GM12875 (cell line): ENCODE results near the gene NR2C2AP.

Experiments used
- H3K4me3 ChIP-seq: one replicate; pipeline ENCODE4 v1.5.1; 2011; ENCODE audit warnings: low read depth, low read length, control low read depth
- TF ChIP-seq, protein P1 (sequence below): IDR thresholded peaks from 2 replicates; pipeline ENCODE4 v1.5.1; 2011; ENCODE audit warnings: low read depth, mild to moderate bottlenecking, control low read depth, inconsistent platforms, low read length, moderate library complexity, borderline replicate concordance; ENCODE audit not compliant: insufficient read depth

NR2C2AP gene

DNA sequence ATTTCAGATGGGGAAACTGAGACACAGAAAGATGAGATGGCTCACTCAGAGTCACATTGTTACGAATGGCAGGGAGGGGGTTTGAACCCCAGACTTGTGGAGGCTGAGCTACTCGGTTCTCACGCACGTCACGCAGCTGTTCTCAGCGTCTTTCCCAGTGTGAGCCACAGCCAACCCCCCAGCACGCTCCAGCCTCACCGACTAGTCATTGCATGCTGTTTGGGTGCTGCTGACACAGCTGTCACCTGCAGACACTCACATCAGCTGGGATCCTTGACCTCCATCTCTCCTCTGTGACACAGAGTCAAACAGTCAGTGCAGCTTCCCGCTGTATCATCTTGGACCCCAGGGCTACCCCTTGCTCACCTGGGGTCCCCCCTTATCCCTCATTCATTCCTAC is 6.2 kb upstream of the NR2C2AP start:
- TF ChIP-seq, protein P1, sequence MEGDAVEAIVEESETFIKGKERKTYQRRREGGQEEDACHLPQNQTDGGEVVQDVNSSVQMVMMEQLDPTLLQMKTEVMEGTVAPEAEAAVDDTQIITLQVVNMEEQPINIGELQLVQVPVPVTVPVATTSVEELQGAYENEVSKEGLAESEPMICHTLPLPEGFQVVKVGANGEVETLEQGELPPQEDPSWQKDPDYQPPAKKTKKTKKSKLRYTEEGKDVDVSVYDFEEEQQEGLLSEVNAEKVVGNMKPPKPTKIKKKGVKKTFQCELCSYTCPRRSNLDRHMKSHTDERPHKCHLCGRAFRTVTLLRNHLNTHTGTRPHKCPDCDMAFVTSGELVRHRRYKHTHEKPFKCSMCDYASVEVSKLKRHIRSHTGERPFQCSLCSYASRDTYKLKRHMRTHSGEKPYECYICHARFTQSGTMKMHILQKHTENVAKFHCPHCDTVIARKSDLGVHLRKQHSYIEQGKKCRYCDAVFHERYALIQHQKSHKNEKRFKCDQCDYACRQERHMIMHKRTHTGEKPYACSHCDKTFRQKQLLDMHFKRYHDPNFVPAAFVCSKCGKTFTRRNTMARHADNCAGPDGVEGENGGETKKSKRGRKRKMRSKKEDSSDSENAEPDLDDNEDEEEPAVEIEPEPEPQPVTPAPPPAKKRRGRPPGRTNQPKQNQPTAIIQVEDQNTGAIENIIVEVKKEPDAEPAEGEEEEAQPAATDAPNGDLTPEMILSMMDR: no peak
- H3K4me3 ChIP-seq: no peak overlapping the region

DNA sequence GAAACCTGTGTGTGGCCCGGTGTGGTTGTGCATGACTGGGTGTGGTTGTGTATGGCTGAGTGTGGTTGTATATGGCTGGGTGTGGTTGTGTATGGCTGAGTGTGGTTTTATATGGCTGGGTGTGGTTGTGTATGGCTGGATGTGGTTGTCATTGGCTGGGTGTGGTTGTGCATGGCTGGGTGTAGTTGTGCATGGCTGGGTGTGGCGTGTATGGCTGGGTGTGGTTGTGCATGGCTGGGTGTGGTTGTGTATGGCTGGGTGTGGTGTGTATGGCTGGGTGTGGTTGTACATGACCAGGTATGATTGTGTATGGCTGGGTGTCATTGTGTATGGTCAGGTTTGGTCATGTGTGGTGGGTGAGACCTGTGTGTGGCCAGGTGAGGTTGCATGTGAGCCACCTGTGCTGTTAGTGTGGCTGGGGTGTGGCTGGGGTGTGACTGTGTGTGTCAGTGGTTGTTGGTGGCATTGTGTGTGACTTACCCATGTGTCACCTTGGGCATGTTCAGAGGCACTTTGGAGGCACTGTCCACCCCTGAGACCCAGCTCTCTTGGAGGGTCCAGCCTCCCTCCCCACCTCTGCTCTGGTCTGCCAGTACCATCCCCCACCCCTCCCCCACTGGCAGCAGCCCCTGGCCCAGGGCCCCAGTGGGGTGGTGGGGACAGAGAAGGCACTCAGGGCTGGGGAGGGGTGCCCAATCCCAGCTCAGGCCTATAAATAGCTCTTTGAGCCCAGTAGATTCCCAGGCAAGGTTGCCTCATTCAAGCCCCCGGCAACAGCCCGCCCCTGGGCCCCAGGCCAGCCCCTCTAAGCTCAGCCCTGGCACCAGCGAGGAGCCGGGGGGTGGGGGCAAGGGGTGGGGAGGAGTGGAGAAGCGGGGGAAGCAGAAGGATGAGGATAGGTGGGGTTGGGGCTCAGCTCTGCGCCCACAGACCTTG is 4.7 kb upstream of the NR2C2AP start:
- TF ChIP-seq, protein P1: no peak
- H3K4me3 ChIP-seq: no peak overlapping the region

DNA sequence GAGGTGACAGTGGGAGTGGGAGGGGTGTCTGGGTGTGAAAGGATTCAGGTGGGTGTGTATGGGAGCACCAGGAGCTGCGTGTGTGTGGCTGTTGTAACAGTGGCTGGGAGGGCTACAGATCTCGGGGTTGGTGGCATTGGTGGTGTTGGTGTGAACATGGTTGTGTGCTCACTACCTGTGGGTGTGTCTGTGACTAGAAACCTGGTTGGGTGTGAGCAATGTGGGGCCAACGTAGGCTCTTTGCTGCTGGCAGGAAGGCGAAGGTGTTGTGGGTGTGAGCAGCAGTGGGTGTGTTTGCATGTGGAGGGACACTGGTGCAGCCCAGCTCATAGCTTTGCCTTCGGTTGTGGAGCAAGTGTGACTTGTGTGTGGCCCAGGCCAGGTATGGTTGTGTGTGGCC is 3.7 kb upstream of the NR2C2AP start:
- no peak overlapping the region for H3K4me3 ChIP-seq
- TF ChIP-seq, protein P1: no peak

DNA sequence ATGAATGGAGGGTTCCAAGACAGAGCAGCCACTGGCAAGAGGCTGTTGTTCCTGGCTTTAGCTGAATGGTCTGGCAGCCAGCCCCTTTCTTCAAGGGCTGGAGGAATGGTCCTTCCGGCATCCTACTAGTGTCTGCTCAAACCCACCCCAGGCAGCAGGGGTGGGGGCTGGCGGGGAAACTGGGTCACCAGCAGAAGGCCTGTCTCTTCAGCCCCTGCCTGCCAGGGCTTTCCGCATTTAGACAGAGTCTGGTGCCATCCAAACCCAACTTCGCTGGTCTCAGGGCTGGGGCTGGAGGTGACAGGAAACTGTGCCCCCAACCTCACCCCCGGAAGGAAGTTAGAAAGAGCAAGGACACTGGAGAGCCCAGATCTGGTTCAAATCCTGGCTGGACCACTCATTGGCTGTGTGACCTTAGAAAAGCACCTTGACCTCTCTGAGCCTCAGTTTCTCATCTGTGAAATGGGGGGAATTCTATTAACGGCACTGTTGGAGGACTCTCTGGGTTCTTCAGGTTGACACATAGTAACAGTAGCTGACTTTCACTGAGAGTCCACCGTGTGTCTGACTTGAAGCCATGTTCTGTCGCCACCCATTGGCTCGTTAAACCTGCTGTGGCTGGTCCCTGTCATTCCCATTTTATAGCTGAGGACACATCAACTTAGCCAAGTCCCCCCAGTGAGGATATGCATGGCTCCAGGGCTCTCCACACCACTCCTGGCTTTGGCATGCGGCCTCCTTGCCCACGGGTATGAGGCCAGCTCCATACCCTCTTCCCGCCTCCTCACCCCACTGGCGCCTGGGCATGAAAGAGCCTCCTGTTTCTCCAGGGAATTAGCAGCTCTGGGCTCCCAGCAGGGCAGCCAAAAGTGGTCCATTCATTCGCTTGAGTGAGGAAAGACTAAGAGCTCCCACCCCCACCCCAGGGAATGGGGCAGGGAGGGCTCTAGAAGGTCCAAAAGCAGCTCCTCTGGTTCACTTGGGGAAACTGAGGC is 2.5 kb upstream of the NR2C2AP start:
- H3K4me3 ChIP-seq: no peak overlapping the region
- TF ChIP-seq, protein P1: no peak

DNA sequence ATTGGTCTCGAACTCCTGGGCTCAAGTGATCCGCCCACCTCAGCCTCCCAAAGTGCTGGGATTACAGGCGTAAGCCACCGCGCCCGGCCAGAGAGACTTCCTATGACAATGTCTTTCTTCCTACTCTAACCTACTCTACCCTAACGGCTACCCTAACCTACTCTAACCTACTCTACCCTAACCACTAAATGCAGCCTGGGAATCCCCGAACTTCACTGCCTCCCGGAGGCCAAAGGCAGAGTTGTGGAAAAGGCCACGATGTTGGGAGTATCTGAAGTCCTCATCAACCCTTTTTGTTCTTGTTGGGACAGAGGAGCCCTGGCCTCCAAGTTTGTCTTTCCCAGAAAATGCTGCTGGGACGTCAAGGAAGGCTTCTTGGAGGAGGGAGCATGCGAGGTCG is 967 bp upstream of the NR2C2AP start:
- H3K4me3 ChIP-seq: no peak overlapping the region
- TF ChIP-seq, protein P1: no peak

DNA sequence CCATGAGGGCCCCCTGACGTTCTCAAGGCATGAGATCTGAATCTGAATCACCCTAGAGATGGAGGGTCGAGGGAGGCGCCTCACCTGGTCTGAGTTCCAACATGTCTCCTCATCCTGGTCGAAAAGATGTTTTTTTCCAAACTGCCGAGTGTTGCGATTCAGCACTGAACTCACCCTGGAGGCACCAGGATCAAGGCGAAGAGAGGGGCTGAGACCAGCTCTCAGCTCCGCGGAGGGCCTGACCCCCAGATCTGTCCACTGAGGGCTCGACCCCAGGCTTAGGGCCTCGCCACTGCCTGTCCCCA is 555 bp downstream of the NR2C2AP start:
- TF ChIP-seq, protein P1: no peak
- peak overlapping the region; percentile 55 for H3K4me3 ChIP-seq
